Fibroblast of lung (primary cell): ENCODE measurements around the gene OR4B1.

ENCODE experiments used
- EZH2 ChIP-seq: IDR thresholded peaks from 2 replicates; pipeline ENCODE4 v1.5.1; 2012; ENCODE audit warnings: low read length, control low read depth, mild to moderate bottlenecking; ENCODE audit errors: missing control alignments
- TF ChIP-seq, protein P1 (sequence below), 2 donors: IDR thresholded peaks in 1 of 2; conservative IDR thresholded peaks in 1 of 2; 1 replicate in 1 of 2; 2 replicates in 1 of 2; pipeline ENCODE4 v1.5.1; 2011 to 2012; ENCODE audit warnings: low read length in 2 of 2, control low read depth in 1 of 2, inconsistent platforms in 1 of 2, low read depth in 1 of 2, mild to moderate bottlenecking in 1 of 2

DNA sequence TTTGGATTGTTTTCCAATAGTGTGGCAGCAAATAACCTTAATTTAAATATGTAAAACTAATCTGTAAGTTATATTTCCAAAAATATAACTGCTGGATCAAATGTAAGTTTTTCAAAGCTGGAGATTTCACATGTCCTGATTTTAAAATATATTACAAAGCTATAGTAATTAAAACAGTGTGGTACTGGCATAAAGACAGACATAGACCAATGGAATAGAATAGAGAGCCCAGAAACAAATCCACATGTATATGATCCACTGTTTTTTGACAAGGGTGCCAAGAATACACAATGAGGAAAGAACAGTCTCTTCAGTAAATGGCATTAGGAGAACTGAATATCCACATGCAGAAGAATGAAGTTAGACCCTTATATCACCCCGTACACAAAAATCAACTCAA, 32.3 kb downstream of the OR4B1 start:
- TF ChIP-seq, protein P1, sequence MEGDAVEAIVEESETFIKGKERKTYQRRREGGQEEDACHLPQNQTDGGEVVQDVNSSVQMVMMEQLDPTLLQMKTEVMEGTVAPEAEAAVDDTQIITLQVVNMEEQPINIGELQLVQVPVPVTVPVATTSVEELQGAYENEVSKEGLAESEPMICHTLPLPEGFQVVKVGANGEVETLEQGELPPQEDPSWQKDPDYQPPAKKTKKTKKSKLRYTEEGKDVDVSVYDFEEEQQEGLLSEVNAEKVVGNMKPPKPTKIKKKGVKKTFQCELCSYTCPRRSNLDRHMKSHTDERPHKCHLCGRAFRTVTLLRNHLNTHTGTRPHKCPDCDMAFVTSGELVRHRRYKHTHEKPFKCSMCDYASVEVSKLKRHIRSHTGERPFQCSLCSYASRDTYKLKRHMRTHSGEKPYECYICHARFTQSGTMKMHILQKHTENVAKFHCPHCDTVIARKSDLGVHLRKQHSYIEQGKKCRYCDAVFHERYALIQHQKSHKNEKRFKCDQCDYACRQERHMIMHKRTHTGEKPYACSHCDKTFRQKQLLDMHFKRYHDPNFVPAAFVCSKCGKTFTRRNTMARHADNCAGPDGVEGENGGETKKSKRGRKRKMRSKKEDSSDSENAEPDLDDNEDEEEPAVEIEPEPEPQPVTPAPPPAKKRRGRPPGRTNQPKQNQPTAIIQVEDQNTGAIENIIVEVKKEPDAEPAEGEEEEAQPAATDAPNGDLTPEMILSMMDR (conservative IDR thresholded peaks at IDR 0.05 in 1 of 2, IDR thresholded peaks at IDR 0.05 in 1 of 2; ENCODE audit: low read depth in 1 of 2, low read length in 2 of 2) = no peak
- TF ChIP-seq EZH2 = no peak
